NCI-H1092 treated with DMSO at 0.1 percent for 48 hours (cell line): ENCODE results near the gene TGFB2.

Experiments
- DNase-seq: peaks from one replicate; lab custom pipeline; 2025; lab: John Stamatoyannopoulos, UW

TGFB2 gene

DNA sequence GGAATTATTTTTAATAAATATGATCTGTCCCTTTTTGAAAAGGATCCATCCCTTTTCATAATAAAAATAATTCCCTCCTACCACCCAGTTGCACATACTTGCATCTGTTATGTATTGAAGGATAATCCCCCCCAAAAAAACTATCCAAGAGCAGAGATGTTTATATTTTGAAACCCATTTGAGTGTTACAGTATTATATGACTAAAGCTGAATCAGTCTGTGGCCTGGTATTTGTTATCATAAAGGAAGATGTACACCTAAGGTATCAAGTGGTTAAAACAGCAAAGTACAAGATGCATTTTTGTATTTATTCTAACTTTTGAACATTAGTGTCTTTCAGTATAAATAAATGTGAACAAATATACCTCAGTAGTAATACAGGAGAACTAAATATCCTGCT lies 12.7 kb upstream of the TGFB2 start:
- no peak for DNase-seq

- no peak for DNase-seq
These were observed 8.8 kb upstream of the TGFB2 start for GRCh38 chr1:218336328-218336727.

DNA sequence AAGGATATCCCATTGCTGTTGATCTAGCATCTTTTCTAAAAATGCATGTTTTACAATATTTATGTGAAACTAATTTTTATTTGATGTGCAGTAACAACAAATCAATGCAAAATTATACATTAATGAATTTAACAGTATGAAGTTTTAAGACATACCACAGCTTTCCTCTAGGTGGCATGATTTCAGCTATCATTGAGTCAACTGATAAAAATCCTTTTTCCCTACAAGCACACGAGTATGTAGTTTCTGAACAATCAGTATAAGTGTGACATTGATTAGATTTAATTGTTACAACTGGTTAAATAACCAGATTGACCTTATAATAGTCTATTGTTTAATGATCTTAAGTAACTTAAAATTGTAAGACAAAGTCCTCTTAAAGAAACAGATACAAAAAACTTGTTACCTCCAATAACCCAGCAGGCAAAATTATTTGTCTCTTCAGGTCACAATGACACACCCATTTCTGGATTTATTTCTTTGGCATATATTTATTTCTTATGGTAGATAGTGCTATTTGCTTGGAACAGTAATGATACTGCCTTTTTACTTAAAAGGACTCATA lies 5.8 kb upstream of the TGFB2 start:
- peak; percentile 64 for DNase-seq

GRCh38 chr1:218341325-218341724 lies 3.8 kb upstream of the TGFB2 start:
- no peak for DNase-seq

DNA sequence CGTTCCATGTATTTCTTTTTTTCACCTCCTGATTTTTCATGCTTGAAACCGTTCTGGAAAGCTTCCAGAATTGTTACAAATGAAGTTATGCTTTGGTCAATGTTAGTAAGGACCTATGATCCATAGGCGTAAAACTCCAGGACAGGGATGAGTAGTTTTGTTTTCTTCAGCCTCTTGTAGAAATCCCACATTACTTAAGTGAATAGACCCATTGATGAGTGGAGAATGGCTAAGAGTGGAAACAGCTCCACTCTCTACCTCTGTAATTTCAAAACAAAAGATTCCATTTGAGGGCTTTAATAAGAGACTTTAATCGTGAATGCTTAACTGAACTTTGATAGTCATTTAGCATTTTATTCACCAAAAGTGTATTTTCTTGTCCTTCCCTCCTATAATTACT lies 3.0 kb upstream of the TGFB2 start:
- no peak for DNase-seq

DNA sequence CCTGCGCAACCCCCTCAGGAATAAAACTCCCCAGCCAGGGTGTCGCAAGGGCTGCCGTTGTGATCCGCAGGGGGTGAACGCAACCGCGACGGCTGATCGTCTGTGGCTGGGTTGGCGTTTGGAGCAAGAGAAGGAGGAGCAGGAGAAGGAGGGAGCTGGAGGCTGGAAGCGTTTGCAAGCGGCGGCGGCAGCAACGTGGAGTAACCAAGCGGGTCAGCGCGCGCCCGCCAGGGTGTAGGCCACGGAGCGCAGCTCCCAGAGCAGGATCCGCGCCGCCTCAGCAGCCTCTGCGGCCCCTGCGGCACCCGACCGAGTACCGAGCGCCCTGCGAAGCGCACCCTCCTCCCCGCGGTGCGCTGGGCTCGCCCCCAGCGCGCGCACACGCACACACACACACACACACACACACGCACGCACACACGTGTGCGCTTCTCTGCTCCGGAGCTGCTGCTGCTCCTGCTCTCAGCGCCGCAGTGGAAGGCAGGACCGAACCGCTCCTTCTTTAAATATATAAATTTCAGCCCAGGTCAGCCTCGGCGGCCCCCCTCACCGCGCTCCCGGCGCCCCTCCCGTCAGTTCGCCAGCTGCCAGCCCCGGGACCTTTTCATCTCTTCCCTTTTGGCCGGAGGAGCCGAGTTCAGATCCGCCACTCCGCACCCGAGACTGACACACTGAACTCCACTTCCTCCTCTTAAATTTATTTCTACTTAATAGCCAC lies 696 bp downstream of the TGFB2 start:
- peak; percentile 75 for DNase-seq

- peak; percentile 63 for DNase-seq
These were observed 1.5 kb downstream of the TGFB2 start for GRCh38 chr1:218346391-218347204.

- peak; percentile 49 for DNase-seq
These were observed 2.2 kb downstream of the TGFB2 start for GRCh38 chr1:218347336-218347722.

- peak; percentile 35 for DNase-seq
These were observed 2.8 kb downstream of the TGFB2 start for GRCh38 chr1:218347723-218348627.

GRCh38 chr1:218348628-218349071 lies 3.5 kb downstream of the TGFB2 start:
- peak; percentile 65 for DNase-seq

DNA sequence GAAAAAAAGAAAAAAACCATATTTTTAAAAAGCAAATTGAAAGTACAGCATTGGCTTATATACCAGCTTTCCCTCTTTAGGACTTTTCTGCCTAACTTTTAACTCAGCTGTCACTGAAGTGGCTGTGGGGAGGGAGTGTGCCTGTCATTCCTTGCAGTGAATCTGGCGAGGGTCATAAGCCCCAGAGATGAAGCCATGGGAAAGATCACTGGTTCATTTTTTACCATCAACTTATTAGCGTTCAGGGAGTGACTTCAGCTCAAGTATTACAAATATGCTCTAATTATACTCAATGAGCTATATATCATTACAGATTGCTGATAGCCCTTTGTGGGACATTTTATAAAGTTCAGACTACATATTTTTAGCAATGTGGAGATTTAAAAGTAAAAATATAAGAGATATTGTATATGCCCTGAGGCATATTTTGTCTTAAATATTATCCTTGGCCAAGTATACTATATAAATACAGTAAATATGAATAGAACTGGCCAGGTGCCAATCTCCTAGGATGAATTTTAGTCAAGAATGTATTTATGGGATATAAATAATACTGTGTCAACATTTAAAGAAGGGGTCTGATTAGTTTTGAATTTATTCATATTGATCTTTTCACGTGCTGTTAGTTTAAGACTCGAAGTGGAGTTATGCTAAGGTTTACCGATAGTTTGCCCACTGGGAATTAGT lies 4.4 kb downstream of the TGFB2 start:
- DNase-seq = no peak

- DNase-seq = no peak
These were observed 4.9 kb downstream of the TGFB2 start for GRCh38 chr1:218350035-218350525.

GRCh38 chr1:218350801-218351266 lies 5.7 kb downstream of the TGFB2 start:
- DNase-seq = no peak

DNA sequence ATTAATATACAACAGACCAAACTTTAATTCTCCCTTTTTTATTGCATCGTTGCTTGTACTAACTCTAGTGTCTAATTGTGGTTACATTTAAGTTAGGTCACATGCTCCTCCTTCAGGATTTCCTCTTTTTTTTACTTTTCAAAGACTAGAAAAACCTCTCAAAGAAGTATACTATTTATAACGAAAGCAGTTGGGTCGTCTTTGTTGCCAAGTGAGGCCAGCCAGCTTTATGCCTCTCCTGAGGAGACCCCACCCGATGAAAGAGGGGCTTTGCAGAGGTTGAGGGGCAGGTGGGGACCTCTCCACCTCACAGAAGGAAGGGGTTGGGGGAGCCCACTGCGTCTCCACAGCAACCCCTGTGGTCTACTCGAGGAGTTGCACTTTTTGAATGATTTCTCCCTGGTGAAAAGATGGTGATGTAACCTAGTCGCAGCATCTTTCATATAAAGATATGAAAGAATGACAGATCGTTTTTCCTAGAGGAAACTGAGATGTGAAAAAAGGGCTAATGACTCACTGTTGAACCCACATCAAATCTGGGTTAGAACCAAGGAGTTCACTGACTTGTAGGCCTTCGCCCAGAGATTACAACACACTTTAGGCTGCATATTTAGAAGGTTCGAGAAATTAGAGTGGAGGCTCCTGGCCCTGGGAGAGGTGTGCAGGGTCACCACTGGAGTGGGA lies 6.4 kb downstream of the TGFB2 start:
- no peak for DNase-seq

DNA sequence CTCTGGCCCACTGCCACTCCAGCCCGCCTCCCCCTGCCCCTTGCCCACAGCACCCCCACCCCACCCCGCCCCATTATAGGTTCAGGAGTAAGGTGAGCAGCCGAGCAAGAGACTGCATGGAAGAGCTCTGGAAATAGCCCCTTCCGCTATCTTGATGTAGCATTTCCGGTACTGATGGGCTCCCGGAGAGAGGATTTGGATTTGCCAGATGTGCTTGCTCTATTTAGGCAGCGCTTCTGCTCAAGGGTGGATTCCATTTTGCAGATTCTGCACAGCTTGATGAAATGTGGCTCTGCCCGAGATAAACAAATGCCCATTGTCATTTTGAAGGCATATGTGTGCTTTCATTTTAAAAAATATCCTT lies 6.9 kb downstream of the TGFB2 start:
- no peak for DNase-seq

DNA sequence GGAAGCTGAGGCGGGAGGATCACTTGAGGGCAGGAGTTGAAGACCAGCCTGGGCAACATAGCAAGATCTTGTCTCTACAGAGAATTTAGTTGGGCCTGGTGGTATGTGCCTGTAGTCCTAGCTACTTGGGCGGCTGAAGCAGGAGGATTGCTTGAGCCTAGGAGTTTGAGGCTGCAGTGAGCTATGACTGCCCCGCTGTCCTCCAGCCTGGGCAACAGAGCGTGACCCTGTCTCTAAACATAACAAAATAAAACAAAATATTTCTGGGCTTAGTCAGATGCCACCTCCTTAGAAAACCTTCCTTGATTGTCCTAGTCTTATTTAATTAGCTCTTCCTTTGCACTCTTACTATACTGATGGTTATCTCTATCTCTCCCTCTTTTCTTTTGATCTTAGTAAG lies 8.5 kb downstream of the TGFB2 start:
- DNase-seq = no peak

DNA sequence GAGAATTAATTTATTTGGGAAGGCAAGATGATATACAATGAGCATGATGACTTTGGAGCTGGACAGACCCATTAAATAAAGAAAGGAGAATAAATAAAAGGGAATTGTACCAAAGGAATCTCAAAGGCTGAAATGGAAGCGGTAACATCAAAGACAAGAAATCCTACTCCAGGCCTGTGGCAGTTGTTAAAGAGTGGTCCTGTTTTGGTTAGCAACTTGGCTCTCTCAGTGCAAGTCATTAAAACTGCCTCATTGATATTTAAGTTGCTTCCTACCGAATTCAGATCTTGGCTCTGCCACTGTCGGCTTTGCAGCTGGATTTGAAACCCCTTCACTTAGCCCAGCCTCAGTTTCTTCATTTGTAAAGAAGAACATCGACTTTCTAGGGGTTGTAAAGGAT lies 10.1 kb downstream of the TGFB2 start:
- no peak for DNase-seq

DNA sequence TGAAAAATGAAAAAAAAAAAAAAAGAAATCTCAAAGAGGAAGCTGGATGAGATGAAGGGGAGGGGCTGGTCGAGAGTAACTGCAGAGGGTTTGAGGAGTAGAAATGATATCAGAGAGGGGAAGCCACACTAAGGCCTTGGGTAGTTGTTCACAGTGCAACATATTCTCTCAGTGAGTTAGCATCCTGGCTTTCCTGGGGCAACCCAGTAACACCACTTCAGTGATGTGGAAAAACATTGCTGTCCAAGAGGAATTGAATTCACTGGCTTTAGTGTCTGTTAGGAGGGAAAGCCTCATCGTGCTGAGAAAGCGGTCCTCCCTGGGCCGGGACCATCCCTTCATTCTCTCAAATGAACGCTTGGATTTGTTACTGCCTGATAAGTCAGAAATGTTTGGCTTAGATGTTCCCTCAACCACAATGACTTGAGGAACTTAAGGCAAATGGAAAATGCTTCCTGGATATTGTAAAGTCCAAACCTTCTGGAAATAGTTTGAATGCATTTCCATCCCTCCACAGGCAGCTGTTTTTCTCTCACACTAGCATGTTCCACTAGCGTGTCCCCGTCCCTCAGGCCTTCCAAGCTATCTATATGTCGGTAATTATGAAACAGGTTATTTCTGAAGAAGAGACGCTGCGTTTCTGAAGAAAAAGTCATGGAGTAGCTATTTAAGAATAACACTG lies 12.2 kb downstream of the TGFB2 start:
- DNase-seq = no peak

GRCh38 chr1:218357893-218358232 lies 12.7 kb downstream of the TGFB2 start:
- DNase-seq = no peak
